ENCODE data around the gene DACH1. TPM values are rescaled to one million over a fixed set of nuclear protein-coding genes. Genes with fewer than 3 reads are reported as not detected.

The DACH1 gene
- total and polyA plus RNA-seq, 11 donors, result 1.2 to 3.8 (median 2.1) TPM

DNA sequence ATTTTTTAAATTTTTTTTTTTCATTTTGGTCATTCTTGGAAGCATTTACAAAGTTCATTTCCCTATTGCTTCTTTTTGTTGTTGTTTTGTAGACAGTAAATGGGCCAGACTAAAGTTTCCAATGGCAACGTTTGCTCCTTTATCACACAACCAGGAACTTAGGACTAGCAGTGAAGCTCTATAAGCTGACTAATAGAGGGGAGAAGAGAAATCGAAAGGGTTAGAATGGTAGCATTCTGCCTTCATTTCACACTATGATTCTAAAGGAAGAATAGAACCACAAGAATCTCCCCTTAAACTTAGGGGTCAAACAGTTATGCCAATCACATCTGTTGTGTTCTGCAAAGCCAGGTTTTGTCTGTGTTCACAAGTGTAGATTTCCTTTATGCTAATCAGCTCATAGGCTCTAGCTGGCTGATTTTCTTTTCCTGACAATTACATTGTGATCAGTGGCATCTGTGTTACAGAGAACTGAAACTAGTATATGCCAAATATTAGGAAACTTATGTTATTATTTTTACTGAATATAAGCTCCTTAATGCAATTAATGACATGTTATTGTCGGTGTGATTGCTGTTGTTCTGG lies 467.3 kb downstream of the DACH1 start:
- ATAC-seq, result no peak
- H3K27me3 ChIP-seq, result no peaks in the 10 kb centered on the region
- H3K27ac ChIP-seq, result no peak overlapping the region
- H3K4me3 ChIP-seq, result no peak overlapping the region
- no peaks in the 10 kb centered on the region for H3K36me3 ChIP-seq
- H3K4me1 ChIP-seq, result peaks cover 0 to 6% (median 0%) of the 10 kb centered on the region in 12 donors
- intact Hi-C loops (cut with DNase I), result no loop called here
- 67 to 76% (median 70%) methylated on average over 3 of the region's 3 CpGs for WGBS, 4 donors
- DNase-seq, result no peak
- TF ChIP-seq, protein P1, sequence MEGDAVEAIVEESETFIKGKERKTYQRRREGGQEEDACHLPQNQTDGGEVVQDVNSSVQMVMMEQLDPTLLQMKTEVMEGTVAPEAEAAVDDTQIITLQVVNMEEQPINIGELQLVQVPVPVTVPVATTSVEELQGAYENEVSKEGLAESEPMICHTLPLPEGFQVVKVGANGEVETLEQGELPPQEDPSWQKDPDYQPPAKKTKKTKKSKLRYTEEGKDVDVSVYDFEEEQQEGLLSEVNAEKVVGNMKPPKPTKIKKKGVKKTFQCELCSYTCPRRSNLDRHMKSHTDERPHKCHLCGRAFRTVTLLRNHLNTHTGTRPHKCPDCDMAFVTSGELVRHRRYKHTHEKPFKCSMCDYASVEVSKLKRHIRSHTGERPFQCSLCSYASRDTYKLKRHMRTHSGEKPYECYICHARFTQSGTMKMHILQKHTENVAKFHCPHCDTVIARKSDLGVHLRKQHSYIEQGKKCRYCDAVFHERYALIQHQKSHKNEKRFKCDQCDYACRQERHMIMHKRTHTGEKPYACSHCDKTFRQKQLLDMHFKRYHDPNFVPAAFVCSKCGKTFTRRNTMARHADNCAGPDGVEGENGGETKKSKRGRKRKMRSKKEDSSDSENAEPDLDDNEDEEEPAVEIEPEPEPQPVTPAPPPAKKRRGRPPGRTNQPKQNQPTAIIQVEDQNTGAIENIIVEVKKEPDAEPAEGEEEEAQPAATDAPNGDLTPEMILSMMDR (IDR thresholded peaks at IDR 0.05), result no peak
- TF ChIP-seq POLR2A (IDR thresholded peaks at IDR 0.05), result no peak
- H3K9me3 ChIP-seq, result no peaks in the 10 kb centered on the region

DNA sequence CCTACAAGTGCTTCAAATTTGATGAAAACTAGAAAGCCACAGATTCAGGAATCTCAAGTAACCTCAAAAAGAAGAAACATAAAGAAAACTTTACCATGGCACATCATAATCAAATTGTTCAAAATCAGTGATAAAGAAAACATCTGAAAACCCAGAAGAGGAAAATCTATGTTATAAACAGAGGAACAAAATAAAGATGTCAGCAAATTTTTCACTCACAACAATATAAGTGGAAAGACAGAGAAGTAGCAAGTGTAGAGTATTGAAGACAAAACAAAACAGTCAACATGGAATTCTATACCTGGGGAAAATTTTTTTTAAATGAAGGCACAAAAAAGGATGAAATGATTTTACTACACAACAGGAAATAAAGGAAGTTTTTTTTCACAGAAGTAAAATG lies 470.9 kb downstream of the DACH1 start:
- Histone ChIP-seq H3K27me3 (no peaks in the 10 kb centered on the region), H3K4me3 (no peak overlapping the region), H3K27ac (no peak overlapping the region), H3K36me3 (no peaks in the 10 kb centered on the region), H3K9me3 (peaks cover 0 to 6% (median 0%) of the 10 kb centered on the region in 12 donors), H3K4me1 (peaks cover 0 to 7% (median 0%) of the 10 kb centered on the region in 12 donors)
- TF ChIP-seq, protein P1 (IDR thresholded peaks at IDR 0.05), result no peak
- TF ChIP-seq POLR2A (IDR thresholded peaks at IDR 0.05), result no peak
- intact Hi-C loops (cut with DNase I), result no loop called here
- no peak for ATAC-seq
- no peak for DNase-seq

DNA sequence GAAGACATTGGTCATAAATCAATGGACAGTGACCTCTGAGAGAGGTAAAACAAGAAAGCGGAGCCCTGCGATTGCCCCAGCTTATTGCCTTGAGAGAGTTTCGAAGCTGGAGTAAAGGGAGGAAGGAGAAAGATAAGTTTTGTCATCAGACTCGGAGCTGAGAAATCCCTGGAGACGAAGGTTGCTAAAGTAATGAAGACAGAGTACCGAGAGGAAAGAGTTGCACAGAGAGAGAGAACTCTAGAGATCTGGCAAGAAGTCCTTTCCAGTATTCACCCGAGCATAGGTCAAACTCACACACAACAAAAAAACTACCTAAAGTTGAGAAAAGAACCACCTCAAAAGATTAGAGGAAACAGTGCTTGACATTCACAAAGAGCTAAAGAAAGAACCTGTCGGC lies 472.0 kb downstream of the DACH1 start:
- peak overlapping the region in 3 of 12 donors; percentile 8 to 36 (median 28) for H3K27ac ChIP-seq
- H3K9me3 ChIP-seq, result peaks cover 0 to 12% (median 0%) of the 10 kb centered on the region in 12 donors
- WGBS, 4 donors, result 38 to 57% (median 41%) methylated on average over 8 of the region's 8 CpGs
- H3K27me3 ChIP-seq, result no peaks in the 10 kb centered on the region
- TF ChIP-seq POLR2A (IDR thresholded peaks at IDR 0.05), result no peak
- TF ChIP-seq, protein P1 (IDR thresholded peaks at IDR 0.05), result no peak
- peaks cover 0 to 7% (median 0%) of the 10 kb centered on the region in 12 donors for H3K4me1 ChIP-seq
- ATAC-seq, result peak in 1 of 4 donors; percentile 10
- H3K36me3 ChIP-seq, result no peaks in the 10 kb centered on the region
- H3K4me3 ChIP-seq, result peak overlapping the region in 5 of 12 donors; percentile 7 to 22 (median 16)
- DNase-seq, result peak in 1 of 5 donors; percentile 6
- intact Hi-C loops (cut with DNase I), result no loop called here

DNA sequence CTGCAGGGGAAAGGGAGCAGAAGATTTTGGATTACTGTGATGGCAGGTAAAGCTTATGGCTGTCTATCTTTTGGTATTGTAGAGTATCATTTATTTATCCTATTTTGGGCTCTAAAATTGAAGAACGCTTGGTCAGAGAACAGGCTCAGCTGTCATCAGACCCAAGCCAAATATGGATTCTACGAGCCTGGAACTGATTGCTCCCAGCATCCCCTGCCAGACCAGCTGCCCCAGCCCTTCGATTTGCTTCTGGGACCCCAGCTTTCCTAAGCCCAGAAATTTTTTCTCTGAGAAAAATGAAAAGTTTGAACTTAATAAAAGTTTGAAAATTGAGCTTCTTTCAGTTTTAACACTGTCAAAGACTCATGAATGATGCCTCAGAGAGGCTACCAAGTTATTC lies 472.8 kb downstream of the DACH1 start:
- no peaks in the 10 kb centered on the region for H3K27me3 ChIP-seq

More for the DNA sequence above, 472.8 kb downstream of the DACH1 start:
- peak overlapping the region in 2 of 12 donors; percentile 28 to 36 for H3K27ac ChIP-seq
- peaks cover 0 to 12% (median 0%) of the 10 kb centered on the region in 12 donors for H3K9me3 ChIP-seq
- H3K36me3 ChIP-seq, result no peaks in the 10 kb centered on the region
- H3K4me1 ChIP-seq, result peaks cover 0 to 7% (median 0%) of the 10 kb centered on the region in 12 donors
- DNase-seq (no peak), ATAC-seq (no peak)
- WGBS, 4 donors, result 69 to 82% (median 77%) methylated on average over 3 of the region's 3 CpGs
- intact Hi-C loops (cut with DNase I), result no loop called here
- TF ChIP-seq, protein P1 (IDR thresholded peaks at IDR 0.05), result no peak
- no peak for TF ChIP-seq POLR2A (IDR thresholded peaks at IDR 0.05)
- peak overlapping the region in 1 of 12 donors; percentile 22 for H3K4me3 ChIP-seq
